IMR-90 (cell line): ENCODE results near the gene CYGB. TPM values are rescaled to one million over a fixed set of nuclear protein-coding genes. Genes with fewer than 3 reads are reported as not detected.
"Not testable (repeated sequence)": the region's sequence is repeated elsewhere in the genome, so short reads cannot be mapped to it uniquely, and the experiment has no call there.

ENCODE experiments used
- ATAC-seq: fragments of 200-7000 bp; cut with Tn5 transposase; 2 replicates; pipeline ENCODE4 v1.9.1; 2020; ENCODE audit warnings: low read depth, mild to moderate bottlenecking, moderate library complexity
- BruUV-seq: library from RNA; stranded (reverse); fragments of 400-500 nt; replicated peaks from 2 replicates; lab custom pipeline; 2021; lab: Mats Ljungman, UMichigan
- CTCF ChIA-PET: fragments of 300-600 bp; formaldehyde crosslinking; extraction: SDS; loops from one replicate; lab custom pipeline; 2021; ENCODE audit warnings: antibody characterized with exemption; lab: Yijun Ruan, JAX
- POLR2A ChIA-PET: fragments of 300-600 bp; sonication (Branson Sonifier 250); formaldehyde crosslinking; loops from one replicate; lab custom pipeline; 2022; ENCODE audit warnings: antibody characterized with exemption; ENCODE audit not compliant: unreplicated experiment; lab: Charles Lee
- DNase-seq: peaks from one replicate; pipeline ENCODE4 v3.0.0; 2013
- H2AFZ ChIP-seq: replicated peaks from 2 replicates; pipeline ENCODE3; 2013; ENCODE audit warnings: low read length, mild to moderate bottlenecking; ENCODE audit not compliant: poor library complexity
- H2AK5ac ChIP-seq: 2 replicates; pipeline ENCODE4 v1.6.1; 2013; ENCODE audit warnings: low read depth, low read length, inconsistent platforms
- H2AK9ac ChIP-seq: replicated peaks from 2 replicates; pipeline ENCODE3; 2013; ENCODE audit warnings: mild to moderate bottlenecking, low read depth, low read length, moderate library complexity; ENCODE audit not compliant: poor library complexity
- H2BK120ac ChIP-seq: 2 replicates; pipeline ENCODE4 v1.6.1; 2013; ENCODE audit warnings: low read depth, low read length, inconsistent platforms
- H2BK15ac ChIP-seq: 3 replicates; pipeline ENCODE4 v1.6.1; 2013; ENCODE audit warnings: low read depth, low read length, inconsistent platforms
- H2BK20ac ChIP-seq: 2 replicates; pipeline ENCODE4 v1.6.1; 2013; ENCODE audit warnings: low read depth, mild to moderate bottlenecking, inconsistent platforms, low read length, moderate library complexity
- H2BK5ac ChIP-seq: 2 replicates; pipeline ENCODE4 v1.6.1; 2013; ENCODE audit warnings: mild to moderate bottlenecking, low read depth, low read length, inconsistent platforms; ENCODE audit not compliant: poor library complexity, severe bottlenecking
- H3K14ac ChIP-seq: replicated peaks from 2 replicates; pipeline ENCODE4 v1.6.1; 2013; ENCODE audit warnings: low read depth, low read length, inconsistent platforms
- H3K18ac ChIP-seq: 2 replicates; pipeline ENCODE4 v1.6.1; 2013; ENCODE audit warnings: low read depth, low read length, control low read depth
- H3K23ac ChIP-seq: 2 replicates; pipeline ENCODE4 v1.6.1; 2013; ENCODE audit warnings: low read depth, low read length, inconsistent platforms
- H3K27ac ChIP-seq: 2 replicates; pipeline ENCODE4 v1.5.1; 2013; ENCODE audit warnings: mild to moderate bottlenecking, control low read depth, low read length; ENCODE audit not compliant: insufficient read depth
- H3K27me3 ChIP-seq: 2 replicates; pipeline ENCODE4 v1.6.1; 2013; ENCODE audit warnings: low read length; ENCODE audit not compliant: control insufficient read depth, insufficient read depth
- H3K36me3 ChIP-seq: 2 replicates; pipeline ENCODE4 v1.6.1; 2013; ENCODE audit warnings: low read length, mixed read lengths; ENCODE audit not compliant: control insufficient read depth, insufficient read depth
- H3K4ac ChIP-seq: 2 replicates; pipeline ENCODE4 v1.6.1; 2013; ENCODE audit warnings: low read depth, low read length, inconsistent platforms
- H3K4me1 ChIP-seq: 2 replicates; pipeline ENCODE4 v1.6.1; 2013; ENCODE audit warnings: low read length, mixed read lengths; ENCODE audit not compliant: control insufficient read depth, insufficient read depth
- H3K4me2 ChIP-seq: 2 replicates; pipeline ENCODE4 v1.6.1; 2013; ENCODE audit warnings: low read depth, mild to moderate bottlenecking, control low read depth, low read length, moderate library complexity
- H3K4me3 ChIP-seq: 2 replicates; pipeline ENCODE4 v1.5.1; 2013; ENCODE audit warnings: low read depth, mild to moderate bottlenecking, control low read depth, low read length, moderate library complexity; ENCODE audit not compliant: insufficient read depth
- H3K56ac ChIP-seq: 2 replicates; pipeline ENCODE4 v1.6.1; 2013; ENCODE audit warnings: low read length, inconsistent platforms; ENCODE audit not compliant: insufficient read depth; ENCODE audit errors: extremely low read depth
- H3K79me1 ChIP-seq, 2 experiments: 2 replicates each; pipeline ENCODE4 v1.6.1; 2013; ENCODE audit warnings: low read length in 2 of 2, inconsistent platforms in 1 of 2, low read depth in 1 of 2
- H3K9ac ChIP-seq: 2 replicates; pipeline ENCODE4 v1.6.1; 2013; ENCODE audit warnings: low read depth, low read length, control low read depth
- H3K9me1 ChIP-seq: 2 replicates; pipeline ENCODE4 v1.6.1; 2013; ENCODE audit warnings: low read length, inconsistent platforms; ENCODE audit not compliant: insufficient read depth
- H3K9me3 ChIP-seq: 2 replicates; pipeline ENCODE4 v1.6.1; 2013; ENCODE audit warnings: low read length; ENCODE audit not compliant: control insufficient read depth, insufficient read depth
- H4K20me1 ChIP-seq: 2 replicates; pipeline ENCODE4 v1.6.1; 2013; ENCODE audit warnings: low read length, inconsistent platforms; ENCODE audit not compliant: insufficient read depth
- H4K5ac ChIP-seq: 2 replicates; pipeline ENCODE4 v1.6.1; 2013; ENCODE audit warnings: mild to moderate bottlenecking, low read depth, low read length, control low read depth
- H4K8ac ChIP-seq, 2 experiments: 2 replicates each; pipeline ENCODE4 v1.6.1; 2013; ENCODE audit warnings: low read depth in 2 of 2, low read length in 2 of 2, control low read depth in 1 of 2, inconsistent platforms in 1 of 2
- H4K91ac ChIP-seq: 2 replicates; pipeline ENCODE4 v1.6.1; 2013; ENCODE audit warnings: low read depth, low read length, inconsistent platforms; ENCODE audit not compliant: insufficient read depth
- WGBS, 2 experiments: methylation state at CpG; one replicate each; pipeline versions ENCODE4 v1.1.5 to v1.1.7; 2013; ENCODE audit warnings: missing lambda C conversion rate in 2 of 2; ENCODE audit not compliant: insufficient read length in 1 of 2; ENCODE audit errors: extremely low coverage in 2 of 2; 5-methylcytosine and 5-hydroxymethylcytosine counted together
- dilution Hi-C: fragments of 300-500 bp; cut with HindIII; formaldehyde crosslinking; loops from one replicate; pipeline ENCODE4 v1.14.3; 2018; ENCODE audit warnings: low sequenced_read_pairs; ENCODE audit not compliant: unreplicated experiment
- in situ Hi-C: fragments of 300-500 bp; cut with MboI; formaldehyde crosslinking; loops from 3 replicates; pipeline ENCODE4 v1.14.3; 2019; ENCODE audit warnings: low sequenced_read_pairs, inconsistent platforms, mixed read lengths
- intact Hi-C: fragments of 100-400 bp; cut with micrococcal nuclease; formaldehyde crosslinking; loops from 2 replicates; pipeline ENCODE4 v1.10.0; 2022
- polyA plus RNA-seq, 3 experiments: library from polyadenylated mRNA; depleted of rRNA; stranded (reverse); fragments of >200 nt; gene quantifications; 2 replicates each; pipeline ENCODE4 v1.2.3, GENCODE V29; 2012; ENCODE audit warnings: low replicate concordance in 1 of 3
- total RNA-seq: library from RNA; depleted of rRNA; stranded (reverse); fragments of >200 nt; gene quantifications from 2 replicates; pipeline ENCODE4 v1.2.3, GENCODE V29; 2012

The CYGB gene
- total and polyA plus RNA-seq, 2 of the 4 experiments (the other 2 are of a cell fraction), result 1.3 to 2.9 TPM

DNA sequence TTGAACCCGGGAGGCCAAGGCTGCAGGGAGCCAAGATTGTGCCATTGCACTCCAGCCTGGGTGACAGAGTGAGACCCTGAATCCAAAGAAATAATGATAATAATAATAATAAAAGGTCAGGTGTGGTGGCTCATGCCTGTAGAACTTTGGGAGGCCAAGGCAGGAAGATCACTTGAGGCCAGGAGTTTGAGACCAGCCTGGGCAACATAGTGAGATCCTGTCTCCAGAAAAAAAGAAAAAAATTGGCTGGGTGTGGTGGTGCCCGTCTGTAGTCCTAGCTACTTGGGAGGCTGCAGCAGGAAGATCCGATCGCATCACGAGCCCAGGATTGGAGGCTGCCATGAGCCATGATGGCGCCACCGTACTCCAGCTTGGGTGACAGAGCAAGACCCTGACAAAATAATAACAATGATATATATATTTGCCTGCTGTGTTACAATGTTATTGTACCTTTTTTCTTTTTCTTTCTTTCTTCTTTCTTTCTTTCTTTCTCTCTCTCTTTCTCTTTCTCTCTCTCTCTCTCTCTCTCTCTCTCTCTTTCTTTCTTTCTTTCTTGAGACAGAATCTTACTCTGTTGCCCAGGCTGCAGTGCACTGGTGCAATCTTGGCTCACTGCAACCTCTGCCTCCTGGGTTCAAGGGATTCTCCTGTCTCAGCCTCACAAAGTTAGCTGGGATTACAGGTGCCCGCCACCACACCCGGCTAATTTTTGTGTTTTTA lies 3.7 kb downstream of the CYGB start:
- WGBS, 2 experiments, result 92% methylated on average over 2 of the region's 9 CpGs; no CpG with 5 or more reads in 1 of the 2 experiments
- H4K8ac ChIP-seq, H3K36me3 ChIP-seq, H2BK5ac ChIP-seq, H2BK120ac ChIP-seq, dilution Hi-C loops, DNase-seq, H2AK9ac ChIP-seq, H3K4me2 ChIP-seq, H4K91ac ChIP-seq, H3K27ac ChIP-seq, H2BK20ac ChIP-seq, H2AK5ac ChIP-seq, H2BK15ac ChIP-seq, H3K9ac ChIP-seq, H2AFZ ChIP-seq, H3K14ac ChIP-seq, H3K23ac ChIP-seq, in situ Hi-C loops, H3K9me3 ChIP-seq, H3K56ac ChIP-seq, H3K18ac ChIP-seq, H4K5ac ChIP-seq, H4K20me1 ChIP-seq, H3K27me3 ChIP-seq, BruUV-seq, H3K4me3 ChIP-seq, POLR2A ChIA-PET, ATAC-seq, H3K4ac ChIP-seq: not testable (repeated sequence)
- intact Hi-C loops, result loop anchor here (10.0 kb wide), 1 partner anchor 531 kb away; no protein-coding TSS in a partner anchor
- peaks cover 14% of the 10 kb centered on the region for H3K9me1 ChIP-seq
- peaks cover 0 to 18% of the 10 kb centered on the region in 2 experiments; a peak in 1 of 4 replicates for H3K79me1 ChIP-seq
- H3K4me1 ChIP-seq, result peaks cover 24% of the 10 kb centered on the region
- CTCF ChIA-PET, result interaction anchor here (1.0 kb wide), 1 partner anchor 13 kb away, joined by 3 read pairs; no protein-coding TSS in a partner anchor
